HTR-8/SVneo (cell line): ENCODE data around the gene ARNT2.
A peak's percentile ranks its signal among the peaks of the same experiment; 100 is the strongest.

Experiments used
- DNase-seq: peaks from one replicate; pipeline ENCODE4 v3.0.0; 2011; ENCODE audit warnings: low spot score, mixed read lengths; ENCODE audit not compliant: insufficient read length
- FAIRE-seq: peaks from 2 replicates; lab custom pipeline; 2011; peaks lifted over from hg19 to GRCh38; lab: Jason Lieb, UNC

Gene ARNT2

GRCh38 chr15:80536231-80536630, 132.0 kb downstream of the ARNT2 start:
- DNase-seq, result no peak
- no peak for FAIRE-seq

DNA sequence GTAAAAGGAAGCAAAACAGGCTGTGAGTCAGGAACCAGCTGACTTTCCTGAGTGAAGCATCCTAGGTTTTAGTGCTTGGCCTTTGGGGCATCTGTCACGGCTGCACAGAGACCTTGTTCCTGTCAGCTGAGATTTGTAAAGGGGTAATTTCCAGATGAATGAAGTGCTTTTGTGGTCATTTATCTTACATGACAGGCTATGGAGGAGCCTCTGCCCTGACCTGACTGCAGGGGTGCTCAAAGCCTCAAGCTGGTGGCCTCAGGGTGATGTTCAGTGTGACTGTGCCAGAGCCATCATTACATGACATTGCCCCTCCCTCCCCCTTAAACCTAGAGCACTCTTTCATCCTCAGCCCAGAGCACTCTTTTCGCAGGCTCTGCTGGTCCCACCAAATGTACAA, 132.5 kb downstream of the ARNT2 start:
- no peak for FAIRE-seq
- DNase-seq, result no peak

DNA sequence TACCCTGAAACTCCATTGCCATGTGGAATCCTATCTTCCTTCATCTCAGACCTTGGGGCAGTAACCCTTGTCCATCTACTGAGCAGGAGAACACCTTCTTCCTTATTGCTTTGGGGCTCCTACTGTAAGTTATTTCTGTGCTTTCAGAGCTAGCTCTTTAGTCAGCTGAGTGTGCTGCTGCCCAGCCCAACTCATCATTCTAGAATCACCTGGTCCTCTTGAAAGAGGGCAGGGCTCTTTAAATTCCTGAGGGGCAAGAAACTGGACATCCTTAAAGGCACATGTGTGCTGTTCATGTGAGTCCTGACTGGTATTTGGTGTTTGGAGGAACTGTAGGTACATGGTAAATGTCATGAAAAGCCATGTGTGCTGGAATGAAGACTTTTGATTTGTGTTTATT, 140.9 kb downstream of the ARNT2 start:
- no peak for FAIRE-seq
- DNase-seq, result no peak

GRCh38 chr15:80547264-80547663, 143.1 kb downstream of the ARNT2 start:
- FAIRE-seq (no peak), DNase-seq (no peak)

GRCh38 chr15:80549191-80549590, 145.0 kb downstream of the ARNT2 start:
- no peak for FAIRE-seq
- peak; percentile 19 for DNase-seq

DNA sequence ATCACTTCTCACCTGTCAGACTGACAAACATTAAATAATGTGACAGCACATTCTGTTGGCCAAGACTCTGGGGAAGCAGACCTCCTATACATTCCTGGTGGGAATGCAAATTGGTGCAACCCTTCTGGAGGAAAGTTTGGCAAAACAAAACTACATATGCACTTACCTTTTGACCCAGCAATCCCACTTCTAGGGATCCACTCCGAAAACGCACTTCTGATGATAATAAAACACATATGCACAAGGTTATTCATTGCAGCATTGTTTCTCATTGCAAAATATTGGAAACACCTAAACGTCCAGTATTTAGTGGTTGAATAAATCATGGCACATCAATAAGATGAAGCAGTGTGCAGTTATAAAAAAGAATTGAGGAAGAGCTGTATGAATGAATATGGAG, 145.5 kb downstream of the ARNT2 start:
- DNase-seq (no peak), FAIRE-seq (no peak)

DNA sequence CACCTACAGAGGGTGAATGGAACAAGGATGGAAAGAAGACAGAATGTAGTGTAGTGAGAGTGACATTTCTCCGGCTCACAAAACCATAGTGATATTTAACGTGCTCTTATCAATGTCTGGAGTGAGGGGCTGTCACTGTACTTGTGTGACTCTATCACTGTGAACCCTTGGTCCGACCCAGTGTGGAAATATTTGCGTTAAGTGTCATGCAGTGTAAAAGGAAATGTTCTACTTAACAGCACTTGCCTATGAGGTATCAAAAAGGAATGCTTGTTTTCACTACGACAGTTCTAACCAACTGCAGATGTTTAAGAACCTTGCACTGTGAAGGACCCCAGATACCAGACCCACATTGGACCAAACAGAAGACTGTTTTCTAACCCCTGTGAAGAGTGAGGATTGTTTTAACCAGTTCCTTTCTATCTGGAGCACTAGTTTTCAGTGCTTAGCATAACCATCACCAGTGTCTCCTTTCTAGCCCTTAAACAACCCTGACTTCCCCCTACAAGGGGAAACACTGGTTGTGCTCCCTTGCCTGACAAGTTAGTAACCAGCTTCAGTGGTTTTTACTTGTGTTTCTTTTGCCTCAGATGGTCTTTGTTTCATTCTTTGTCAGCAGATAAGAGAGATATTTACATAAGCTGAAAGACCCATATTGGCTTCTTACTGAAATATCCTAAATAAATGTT, 146.2 kb downstream of the ARNT2 start:
- FAIRE-seq, result peak; percentile 85
- peak; percentile 48 for DNase-seq

DNA sequence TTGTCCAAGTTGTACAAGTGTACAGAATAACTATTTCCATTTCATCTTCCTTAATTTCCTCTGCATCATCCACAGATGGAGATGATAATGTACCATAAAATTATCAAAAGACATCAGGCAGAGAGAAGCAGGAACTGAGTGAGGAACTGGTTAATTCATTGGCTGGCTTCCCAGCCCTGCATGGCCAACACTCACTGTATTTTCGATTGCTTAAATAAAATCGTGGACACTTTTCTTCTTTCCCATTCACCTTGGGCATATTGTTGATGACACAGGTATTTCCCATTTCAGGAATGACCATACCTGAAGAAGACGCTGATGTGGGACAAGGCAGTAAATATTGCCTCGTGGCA, 146.7 kb downstream of the ARNT2 start:
- no peak for FAIRE-seq
- no peak for DNase-seq

GRCh38 chr15:80551348-80551747, 147.2 kb downstream of the ARNT2 start:
- DNase-seq (no peak), FAIRE-seq (no peak)

GRCh38 chr15:80554560-80554959, 150.4 kb downstream of the ARNT2 start:
- FAIRE-seq (no peak), DNase-seq (no peak)

DNA sequence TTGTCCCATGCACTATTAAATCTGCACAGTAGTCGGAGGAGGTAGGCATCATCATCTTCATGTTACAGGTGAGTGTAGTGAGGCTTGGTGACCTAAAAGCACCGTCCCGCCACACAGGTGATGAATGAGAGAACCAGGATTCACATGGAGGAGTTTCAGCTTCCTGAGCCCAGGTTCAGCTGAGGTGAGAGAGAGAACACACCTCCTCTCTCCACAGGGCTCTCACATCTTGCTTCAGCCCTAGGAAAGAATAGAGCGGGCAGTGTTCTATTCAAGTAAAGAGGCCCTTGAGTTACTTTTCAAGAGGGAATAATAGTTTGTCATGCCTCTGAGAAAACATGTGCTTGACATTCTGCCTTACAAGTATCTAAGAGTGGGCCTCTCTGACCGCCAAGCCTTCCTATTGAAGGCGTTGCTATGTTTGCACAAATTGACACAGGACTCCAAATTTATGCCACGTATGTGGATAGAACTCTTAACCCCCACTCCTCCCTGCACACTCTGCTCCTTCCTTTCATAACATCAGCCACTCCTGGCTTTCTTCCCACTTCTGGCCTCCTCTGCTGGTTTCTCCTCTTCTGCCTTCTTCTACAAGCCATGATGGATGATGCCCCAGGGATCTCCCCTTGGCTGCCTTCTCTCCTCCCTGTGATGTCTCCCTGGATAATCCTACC, 152.6 kb downstream of the ARNT2 start:
- no peak for FAIRE-seq
- DNase-seq, result no peak

GRCh38 chr15:80557441-80558234, 153.5 kb downstream of the ARNT2 start:
- DNase-seq (no peak), FAIRE-seq (no peak)

- DNase-seq, result no peak
- FAIRE-seq, result no peak
Measured at GRCh38 chr15:80558631-80559319, 154.6 kb downstream of the ARNT2 start.

DNA sequence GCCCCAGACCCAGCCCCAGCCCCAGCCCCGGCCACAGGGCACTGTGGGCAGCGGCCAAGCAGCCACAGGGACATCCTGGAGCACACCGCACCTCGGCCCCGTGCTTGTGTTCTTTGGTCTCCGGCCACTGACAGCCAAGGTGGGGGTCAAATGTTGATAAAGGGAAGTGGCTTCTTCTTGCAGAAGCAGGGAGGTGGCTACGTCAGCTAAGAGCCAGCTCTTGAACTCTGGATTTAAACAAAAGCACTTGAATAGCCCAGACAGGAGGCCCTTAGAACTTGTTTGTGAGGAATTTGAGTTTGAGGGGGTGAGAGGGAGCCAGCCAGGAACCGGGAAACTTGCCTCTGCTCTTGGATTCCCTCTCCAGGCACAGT, 155.1 kb downstream of the ARNT2 start:
- DNase-seq, result no peak
- no peak for FAIRE-seq

DNA sequence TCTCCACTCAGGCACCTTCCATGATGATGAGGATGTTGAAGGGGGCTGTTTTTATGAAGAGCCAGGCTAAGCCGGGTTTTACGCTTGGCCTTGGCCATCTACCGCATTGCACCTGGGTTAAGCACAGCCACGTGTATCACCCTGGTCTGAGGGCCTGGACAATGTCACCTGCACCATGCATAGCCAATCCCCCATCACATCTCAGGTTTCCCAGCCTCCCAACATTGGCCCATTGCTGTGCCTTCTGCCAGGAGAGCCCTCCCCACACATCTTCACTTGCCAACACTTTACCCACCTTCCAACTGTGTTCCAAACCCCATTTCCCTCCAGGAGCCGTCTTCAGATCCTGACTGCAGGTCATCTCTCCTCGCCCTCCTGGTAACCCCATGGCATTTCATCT, 155.6 kb downstream of the ARNT2 start:
- DNase-seq (no peak), FAIRE-seq (no peak)

- no peak for FAIRE-seq
- no peak for DNase-seq
Measured at GRCh38 chr15:80560601-80561400, 156.6 kb downstream of the ARNT2 start.

DNA sequence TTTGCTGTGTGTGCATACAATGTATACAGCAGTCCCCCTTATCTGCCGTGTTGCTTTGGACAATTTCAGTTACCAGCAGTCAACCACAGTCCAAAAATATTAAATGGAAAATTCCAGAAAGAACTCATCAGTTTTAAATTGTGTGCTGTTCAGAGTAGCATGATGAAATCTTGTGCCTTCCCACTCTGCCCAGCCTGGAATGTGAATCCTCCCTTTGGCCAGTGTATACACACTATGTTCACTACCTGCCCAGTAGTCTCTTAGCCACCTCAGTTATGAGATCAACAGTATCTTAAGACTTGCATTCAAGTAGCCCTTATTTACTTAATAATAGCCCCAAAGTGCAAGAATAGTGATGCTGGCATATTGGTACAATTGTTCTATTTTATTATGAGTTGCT, 157.3 kb downstream of the ARNT2 start:
- FAIRE-seq (no peak), DNase-seq (no peak)

DNA sequence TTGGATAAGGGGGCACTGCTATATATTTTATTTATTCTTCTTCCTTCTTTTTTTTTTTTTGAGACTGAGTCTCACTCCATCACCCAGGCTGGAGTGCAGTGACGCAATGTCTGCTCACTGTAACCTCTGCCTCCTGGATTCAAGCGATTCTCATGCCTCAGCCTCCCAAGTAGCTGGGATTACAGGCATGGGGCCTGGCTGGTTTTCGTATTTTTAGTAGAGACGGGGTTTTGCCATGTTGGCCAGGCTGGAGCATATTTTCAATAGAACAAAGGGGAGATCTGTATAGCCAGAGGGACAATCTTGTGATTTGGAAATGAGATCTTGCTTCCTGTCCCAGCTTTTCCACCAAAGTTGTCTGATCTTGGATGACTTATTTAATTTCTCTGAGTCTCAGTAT, 157.9 kb downstream of the ARNT2 start:
- DNase-seq, result no peak
- FAIRE-seq, result no peak

DNA sequence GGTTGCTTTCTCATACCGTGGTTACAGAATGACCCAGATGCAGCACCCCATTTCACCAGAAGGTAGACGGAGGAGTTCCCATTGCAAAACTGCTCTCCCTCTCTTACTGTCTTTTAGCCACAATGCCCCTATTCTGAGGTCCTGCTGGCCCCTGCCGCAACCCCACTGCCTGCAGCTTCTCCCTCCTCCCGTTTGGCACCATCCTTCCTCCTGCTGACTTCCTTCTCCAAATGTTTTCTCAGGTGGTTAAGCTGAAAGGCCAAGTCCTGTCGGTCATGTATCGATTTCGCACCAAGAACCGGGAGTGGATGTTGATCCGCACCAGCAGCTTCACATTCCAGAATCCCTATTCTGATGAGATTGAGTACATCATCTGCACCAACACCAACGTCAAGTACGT, 158.7 kb downstream of the ARNT2 start:
- DNase-seq, result no peak

DNA sequence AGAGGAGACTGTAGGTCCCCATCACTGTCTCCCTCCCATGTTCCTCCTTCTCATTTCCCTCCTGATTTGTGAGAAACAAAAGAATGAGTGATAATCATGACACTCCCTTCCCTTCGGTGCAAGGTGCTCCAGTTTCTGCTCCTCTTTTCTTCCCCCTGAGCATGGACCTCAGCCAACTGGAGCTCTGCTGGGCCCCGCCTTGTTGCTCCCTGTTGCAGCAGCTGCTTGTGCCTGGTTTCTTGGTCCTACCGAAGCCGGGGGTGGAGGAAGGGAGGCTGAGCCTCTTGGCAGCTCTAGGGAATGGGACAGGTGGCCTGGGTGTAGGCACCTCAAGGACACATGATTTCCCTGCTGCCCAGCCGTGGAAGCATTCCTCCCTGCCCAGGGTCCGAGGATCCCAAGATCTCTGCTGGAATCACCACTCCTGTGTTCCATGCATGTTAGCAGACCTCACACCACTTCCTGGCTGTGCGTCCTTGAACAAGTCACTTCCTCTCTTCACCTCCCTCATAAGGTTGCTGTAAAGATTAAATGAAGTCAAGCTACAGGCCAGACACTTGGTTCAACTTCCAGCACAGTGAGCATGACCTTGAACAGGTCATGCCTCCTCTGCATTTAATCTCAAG, 159.3 kb downstream of the ARNT2 start:
- FAIRE-seq, result peak; percentile 51

More for the DNA sequence above, 158.7 kb downstream of the ARNT2 start:
- FAIRE-seq, result no peak

More for the DNA sequence above, 159.3 kb downstream of the ARNT2 start:
- DNase-seq, result no peak
